Adipocyte (in vitro differentiated cells): Measurements from ENCODE around the gene NEB.

Source experiments
- DNase-seq: peaks from one replicate; pipeline ENCODE4 v3.0.0-alpha.2; 2015; ENCODE audit warnings: low read depth
- H3K27me3 ChIP-seq: replicated peaks from 2 replicates; pipeline ENCODE4 v1.7.0; 2013; ENCODE audit warnings: mild to moderate bottlenecking, low read length, moderate library complexity; ENCODE audit not compliant: control insufficient read depth, insufficient read depth
- H3K36me3 ChIP-seq: 2 replicates; pipeline ENCODE4 v1.7.0; 2013; ENCODE audit warnings: low read length, mild to moderate bottlenecking, moderate library complexity; ENCODE audit not compliant: control insufficient read depth, insufficient read depth, severe bottlenecking
- H3K4me1 ChIP-seq: 2 replicates; pipeline ENCODE4 v1.7.0; 2013; ENCODE audit warnings: mild to moderate bottlenecking, low read length, moderate library complexity; ENCODE audit not compliant: control insufficient read depth, insufficient read depth
- H3K4me3 ChIP-seq: 2 replicates; pipeline ENCODE4 v1.7.0; 2013; ENCODE audit warnings: mild to moderate bottlenecking, low read length, moderate library complexity
- H3K9ac ChIP-seq: 2 replicates; pipeline ENCODE4 v1.7.0; 2013; ENCODE audit warnings: mild to moderate bottlenecking, low read length, moderate library complexity
- H3K9me3 ChIP-seq: 2 replicates; pipeline ENCODE4 v1.7.0; 2013; ENCODE audit warnings: mild to moderate bottlenecking, low read length, moderate library complexity; ENCODE audit not compliant: control insufficient read depth

NEB gene

DNA sequence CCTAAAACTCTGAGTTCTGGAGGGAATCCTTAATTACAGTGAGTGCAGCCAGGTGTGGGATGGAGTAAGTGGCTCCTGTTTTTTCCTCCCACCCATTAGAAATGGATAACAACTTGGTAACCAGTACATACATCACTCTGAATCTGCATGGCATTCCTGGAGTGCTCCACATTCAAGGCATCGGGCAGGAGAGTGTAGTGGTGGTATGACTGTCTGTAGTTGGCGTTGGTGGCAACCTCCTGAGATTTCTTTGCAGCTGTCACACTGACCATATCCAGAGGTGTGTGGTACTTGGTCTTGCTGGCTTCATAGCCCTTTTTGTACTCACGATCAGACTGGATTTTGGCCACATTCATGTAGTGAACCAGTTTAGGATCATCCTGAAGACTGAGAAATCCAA lies 68.3 kb downstream of the NEB start:
- Histone ChIP-seq H3K4me1 (no peaks in the 10 kb centered on the region), H3K4me3 (no peak overlapping the region), H3K9me3 (no peaks in the 10 kb centered on the region), H3K9ac (no peak overlapping the region), H3K27me3 (no peaks in the 10 kb centered on the region), H3K36me3 (no peaks in the 10 kb centered on the region)
- DNase-seq, result no peak

DNA sequence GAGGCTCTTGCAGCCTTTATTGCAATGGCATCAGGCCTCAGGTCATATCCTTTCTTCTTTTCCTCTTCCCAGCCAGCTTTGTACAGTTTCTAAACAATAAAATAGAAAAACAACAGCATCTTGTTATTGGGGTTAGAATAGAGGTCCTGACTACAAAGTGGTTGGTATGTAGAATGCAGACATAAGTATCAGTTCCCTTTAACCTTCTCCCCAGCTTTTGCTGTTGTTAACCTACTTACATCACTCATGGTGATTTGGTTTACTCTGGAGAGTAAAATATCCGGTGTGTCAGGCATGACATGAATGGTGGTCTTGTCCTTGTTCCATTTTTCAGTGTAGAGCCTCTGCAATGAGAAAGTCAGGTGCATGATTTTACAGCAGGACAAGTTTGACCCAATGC lies 69.8 kb downstream of the NEB start:
- Histone ChIP-seq H3K4me1 (no peaks in the 10 kb centered on the region), H3K4me3 (no peak overlapping the region), H3K9me3 (no peaks in the 10 kb centered on the region), H3K9ac (no peak overlapping the region), H3K36me3 (no peaks in the 10 kb centered on the region), H3K27me3 (no peaks in the 10 kb centered on the region)
- no peak for DNase-seq

DNA sequence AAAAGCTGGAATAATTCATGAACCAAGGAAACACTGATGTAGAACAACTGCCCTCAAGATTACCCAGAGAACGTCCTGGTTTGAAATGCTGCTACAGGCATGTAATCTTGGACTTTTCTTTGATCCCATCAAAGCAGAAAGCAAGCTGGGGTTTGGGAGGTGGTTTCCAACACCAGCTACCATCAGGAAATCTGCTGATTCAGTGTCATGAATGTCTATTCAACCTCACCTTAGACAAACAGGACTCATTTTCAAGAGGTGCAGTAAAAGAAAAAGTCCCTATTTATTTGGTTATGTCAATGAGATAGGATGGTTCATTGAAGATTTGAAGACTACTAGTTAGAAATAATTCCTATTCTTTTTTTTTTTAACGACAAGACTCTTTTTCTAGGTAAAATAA lies 72.7 kb downstream of the NEB start:
- no peaks in the 10 kb centered on the region for H3K36me3 ChIP-seq
- no peaks in the 10 kb centered on the region for H3K27me3 ChIP-seq
- DNase-seq, result no peak
- no peaks in the 10 kb centered on the region for H3K9me3 ChIP-seq
- no peak overlapping the region for H3K9ac ChIP-seq
- H3K4me3 ChIP-seq, result no peak overlapping the region
- H3K4me1 ChIP-seq, result peaks cover 3% of the 10 kb centered on the region

DNA sequence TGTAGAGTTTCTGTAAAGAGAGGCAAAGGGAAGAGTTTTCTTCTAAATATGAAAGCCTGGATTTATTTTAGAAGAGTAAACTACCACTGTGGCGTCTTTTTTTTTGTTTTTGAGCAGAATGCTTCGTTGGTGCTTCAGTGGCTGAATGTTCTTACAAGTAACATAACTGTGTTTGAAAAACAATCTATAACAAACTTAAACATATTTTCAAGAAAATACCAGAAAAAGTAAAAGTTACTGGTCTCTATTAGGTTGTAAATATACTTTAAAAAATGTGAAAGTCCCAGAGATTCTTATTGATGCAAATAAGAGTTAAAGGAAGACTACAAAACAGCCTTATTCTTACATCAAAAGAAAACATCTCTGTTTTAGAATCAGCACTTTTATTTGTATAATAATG lies 76.2 kb downstream of the NEB start:
- H3K4me1 ChIP-seq, result peaks cover 3% of the 10 kb centered on the region
- H3K36me3 ChIP-seq, result no peaks in the 10 kb centered on the region
- no peaks in the 10 kb centered on the region for H3K9me3 ChIP-seq
- DNase-seq, result no peak
- H3K27me3 ChIP-seq, result no peaks in the 10 kb centered on the region
- H3K9ac ChIP-seq, result no peak overlapping the region
- H3K4me3 ChIP-seq, result no peak overlapping the region

DNA sequence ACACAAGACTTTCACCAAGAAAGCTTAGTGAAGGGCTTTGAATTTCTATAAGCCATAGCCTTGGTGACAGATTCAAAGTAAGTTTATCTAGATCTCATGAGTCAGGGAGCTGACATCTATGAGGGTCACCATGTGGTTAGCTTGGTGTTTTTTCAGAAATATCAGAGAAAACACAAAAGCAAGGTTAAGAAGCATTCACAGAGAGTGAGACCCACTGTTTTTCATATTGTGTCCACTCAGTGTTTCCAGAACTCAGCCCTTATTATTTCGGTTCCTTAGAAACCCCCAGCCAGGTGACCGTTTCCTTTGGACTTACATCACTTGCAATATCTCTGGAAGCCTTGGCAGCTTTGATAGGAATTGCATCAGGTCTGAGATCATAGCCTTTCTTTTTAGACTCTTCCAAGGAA lies 76.6 kb downstream of the NEB start:
- Histone ChIP-seq H3K36me3 (no peaks in the 10 kb centered on the region), H3K4me3 (no peak overlapping the region), H3K4me1 (peaks cover 3% of the 10 kb centered on the region), H3K9me3 (no peaks in the 10 kb centered on the region), H3K9ac (no peak overlapping the region), H3K27me3 (no peaks in the 10 kb centered on the region)
- no peak for DNase-seq

DNA sequence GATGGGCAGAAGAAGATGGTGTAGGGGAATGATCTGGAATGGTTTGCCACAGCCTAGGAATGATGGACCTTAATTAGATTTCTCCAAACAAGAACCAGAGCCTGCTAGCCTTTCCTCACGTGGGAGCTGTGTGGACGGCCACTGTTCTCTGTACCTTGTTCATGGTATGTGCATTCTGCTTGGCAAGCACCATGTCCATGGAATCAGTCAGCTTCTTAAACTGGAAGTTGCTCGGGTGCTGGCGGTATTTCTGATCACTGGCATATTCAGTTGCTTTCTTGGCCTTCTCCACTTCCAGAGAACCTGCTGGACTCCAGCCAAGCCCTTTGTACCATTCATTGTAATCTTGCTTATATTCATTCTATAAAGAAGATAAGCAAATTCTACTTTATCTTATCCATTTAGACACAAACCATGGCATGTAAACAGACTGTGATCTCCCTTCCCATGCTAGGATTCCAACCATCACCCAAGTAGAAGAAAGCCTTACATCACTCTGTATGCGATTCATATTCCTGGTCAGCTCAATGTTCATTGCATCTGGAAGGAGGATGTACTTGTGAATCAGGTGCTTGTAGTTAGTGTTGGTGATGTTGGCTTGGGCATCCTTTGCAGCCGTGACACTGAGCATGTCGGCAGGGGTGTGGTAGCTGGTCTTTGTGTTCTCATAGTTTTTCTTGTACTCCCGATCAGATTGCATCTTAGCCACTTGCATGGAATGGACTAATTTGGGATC lies 78.4 kb downstream of the NEB start:
- Histone ChIP-seq H3K36me3 (no peaks in the 10 kb centered on the region), H3K27me3 (no peaks in the 10 kb centered on the region)
- no peak for DNase-seq

DNA sequence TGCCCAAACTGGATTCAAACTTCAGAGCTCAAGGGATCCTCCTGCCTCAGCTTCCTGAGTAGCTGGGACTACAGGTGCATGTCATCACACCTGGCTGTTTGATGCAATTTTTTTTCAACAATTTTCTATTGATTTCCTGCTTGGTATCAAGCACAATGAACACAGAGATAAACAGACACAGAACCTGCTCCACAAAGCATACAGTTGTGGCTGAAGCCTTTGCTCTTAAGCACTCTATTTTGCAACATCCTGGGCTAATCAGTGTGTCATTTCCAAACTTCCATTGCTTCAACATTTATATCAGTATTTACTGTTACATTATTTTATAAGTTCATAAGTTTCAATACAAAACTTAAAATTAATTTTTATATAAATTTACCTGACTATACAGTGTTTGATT lies 79.4 kb downstream of the NEB start:
- H3K36me3 ChIP-seq, result no peaks in the 10 kb centered on the region
- H3K9ac ChIP-seq, result no peak overlapping the region
- no peaks in the 10 kb centered on the region for H3K27me3 ChIP-seq
- H3K9me3 ChIP-seq, result no peaks in the 10 kb centered on the region
- peaks cover 3% of the 10 kb centered on the region for H3K4me1 ChIP-seq
- no peak for DNase-seq
- H3K4me3 ChIP-seq, result no peak overlapping the region

More for the DNA sequence above, 78.4 kb downstream of the NEB start:
- Histone ChIP-seq H3K9me3 (no peaks in the 10 kb centered on the region), H3K4me1 (peaks cover 3% of the 10 kb centered on the region), H3K4me3 (no peak overlapping the region), H3K9ac (no peak overlapping the region)

DNA sequence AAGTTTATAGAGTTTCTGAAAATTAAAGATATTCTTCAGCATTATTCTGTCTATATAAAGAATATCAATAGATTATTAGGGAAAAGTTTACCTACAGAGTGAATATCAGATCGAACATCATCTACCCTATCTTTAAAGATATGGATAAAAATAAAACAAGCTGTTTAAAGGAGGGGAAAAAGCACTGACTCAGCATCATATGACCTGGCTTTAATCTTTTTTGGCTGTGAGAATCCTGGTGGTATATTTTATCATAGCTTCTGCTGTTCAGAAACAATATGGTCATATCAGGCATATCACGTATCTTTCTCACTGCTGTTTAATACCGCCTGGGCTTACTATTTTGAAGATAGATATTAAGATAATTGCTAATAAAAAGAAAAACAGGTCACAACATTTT lies 80.2 kb downstream of the NEB start:
- DNase-seq, result no peak

DNA sequence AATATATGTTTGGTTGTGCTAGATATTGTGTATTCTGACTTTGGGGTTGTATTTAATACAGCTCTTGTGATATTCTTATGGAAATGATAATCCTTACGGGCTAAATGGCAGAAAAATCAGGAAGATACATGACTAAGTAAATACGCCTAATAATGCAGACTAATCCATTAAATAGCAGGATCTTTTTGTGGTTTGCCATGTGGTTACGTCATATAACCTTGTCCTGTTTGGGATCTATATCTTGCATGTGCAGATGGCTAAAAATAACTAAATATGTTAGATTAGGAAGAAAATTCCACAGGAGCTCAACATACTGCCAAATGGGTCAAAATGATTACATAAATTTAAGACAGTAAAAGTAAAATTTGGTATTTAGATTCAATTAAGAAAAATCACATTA lies 83.0 kb downstream of the NEB start:
- Histone ChIP-seq H3K4me1 (peaks cover 5% of the 10 kb centered on the region), H3K9ac (no peak overlapping the region), H3K4me3 (no peak overlapping the region), H3K9me3 (no peaks in the 10 kb centered on the region), H3K27me3 (no peaks in the 10 kb centered on the region), H3K36me3 (no peaks in the 10 kb centered on the region)
- no peak for DNase-seq

More for the DNA sequence above, 80.2 kb downstream of the NEB start:
- peaks cover 8% of the 10 kb centered on the region for H3K4me1 ChIP-seq
- H3K9me3 ChIP-seq, result no peaks in the 10 kb centered on the region
- no peaks in the 10 kb centered on the region for H3K36me3 ChIP-seq
- H3K27me3 ChIP-seq, result no peaks in the 10 kb centered on the region
- no peak overlapping the region for H3K9ac ChIP-seq
- no peak overlapping the region for H3K4me3 ChIP-seq

DNA sequence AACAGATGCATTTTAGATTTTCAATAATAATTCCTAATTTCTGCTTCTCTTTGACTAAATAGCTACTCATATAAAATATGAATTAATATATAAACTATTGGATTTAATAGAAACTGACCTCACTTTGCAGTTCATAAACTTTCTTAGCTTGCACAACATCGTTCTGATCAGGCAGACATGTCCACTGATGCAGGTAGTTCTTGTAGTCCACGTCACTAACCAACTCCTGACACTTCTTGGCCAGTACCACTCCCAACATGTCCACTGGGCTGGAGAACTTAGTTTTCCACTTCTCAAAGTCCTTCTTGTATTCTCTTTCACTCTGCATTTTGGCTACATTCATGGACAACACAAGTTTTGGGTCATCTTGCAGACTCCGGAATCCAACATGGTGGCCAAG lies 83.8 kb downstream of the NEB start:
- Histone ChIP-seq H3K9me3 (no peaks in the 10 kb centered on the region), H3K4me3 (no peak overlapping the region), H3K36me3 (no peaks in the 10 kb centered on the region), H3K9ac (no peak overlapping the region), H3K27me3 (no peaks in the 10 kb centered on the region), H3K4me1 (peaks cover 5% of the 10 kb centered on the region)
- DNase-seq, result no peak

DNA sequence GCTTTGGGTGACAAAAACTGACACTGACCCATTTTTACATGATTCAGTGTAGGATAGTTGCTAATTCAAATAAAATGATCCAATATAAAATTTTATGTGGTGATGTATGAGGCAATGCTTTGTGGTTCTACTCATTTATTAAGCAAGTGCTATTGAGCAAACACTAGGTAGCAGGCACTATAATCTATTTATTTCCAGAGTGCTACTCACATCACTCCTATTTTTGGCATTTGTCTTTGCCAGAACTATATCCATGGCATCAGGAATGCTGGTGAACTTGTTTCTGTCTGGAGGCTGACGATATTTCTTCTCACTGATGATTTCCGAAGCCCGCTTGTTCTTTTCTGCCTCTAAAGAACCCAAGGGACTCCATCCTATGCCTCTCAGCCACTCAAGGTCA lies 84.3 kb downstream of the NEB start:
- H3K9me3 ChIP-seq, result no peaks in the 10 kb centered on the region
- no peaks in the 10 kb centered on the region for H3K36me3 ChIP-seq
- H3K4me1 ChIP-seq, result peaks cover 5% of the 10 kb centered on the region
- no peak overlapping the region for H3K4me3 ChIP-seq
- H3K9ac ChIP-seq, result no peak overlapping the region
- DNase-seq, result no peak
- no peaks in the 10 kb centered on the region for H3K27me3 ChIP-seq

DNA sequence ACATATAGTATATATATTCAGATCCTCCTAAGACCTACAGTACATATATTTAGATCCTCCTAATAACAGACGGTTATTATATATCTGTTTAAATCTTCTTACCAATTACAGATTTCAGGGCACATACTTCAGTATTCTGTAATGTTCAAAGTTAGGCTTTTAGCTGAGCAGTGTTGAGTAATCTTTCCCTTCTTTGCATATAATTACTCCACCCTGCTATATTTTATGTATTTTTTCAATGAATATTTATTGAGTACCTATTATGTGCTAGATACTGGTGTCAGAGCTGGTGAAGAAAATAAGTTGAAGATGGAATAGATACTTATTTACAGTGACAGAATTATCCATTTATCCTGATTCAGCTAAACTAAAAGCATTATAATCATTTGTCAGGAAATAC lies 84.9 kb downstream of the NEB start:
- no peak for DNase-seq
- H3K4me1 ChIP-seq, result peaks cover 5% of the 10 kb centered on the region
- no peaks in the 10 kb centered on the region for H3K27me3 ChIP-seq

More for the DNA sequence above, 84.9 kb downstream of the NEB start:
- no peaks in the 10 kb centered on the region for H3K36me3 ChIP-seq
- no peak overlapping the region for H3K9ac ChIP-seq
- no peak overlapping the region for H3K4me3 ChIP-seq
- H3K9me3 ChIP-seq, result no peaks in the 10 kb centered on the region
